HG02981 (cell line): ENCODE data around the gene A2M.

Experiments used
- ATAC-seq: cut with Tn5 transposase; IDR thresholded peaks from one replicate; pipeline ENCODE4 v1.9.1; 2021; ENCODE audit warnings: mild to moderate bottlenecking, moderate library complexity; ENCODE audit not compliant: unreplicated experiment

A2M gene

GRCh38 chr12:9040484-9041186 is 75.1 kb downstream of the A2M start:
- ATAC-seq = no peak

GRCh38 chr12:9039397-9039977 is 76.2 kb downstream of the A2M start:
- ATAC-seq = no peak

GRCh38 chr12:9037431-9037830 is 78.3 kb downstream of the A2M start:
- no peak for ATAC-seq

- ATAC-seq = no peak
These were observed 79.5 kb downstream of the A2M start for GRCh38 chr12:9036227-9036626.

GRCh38 chr12:9034095-9034494 is 81.6 kb downstream of the A2M start:
- ATAC-seq = no peak

- no peak for ATAC-seq
These were observed 82.3 kb downstream of the A2M start for GRCh38 chr12:9033265-9033887.

GRCh38 chr12:9032202-9032964 is 83.3 kb downstream of the A2M start:
- ATAC-seq = no peak

GRCh38 chr12:9030776-9031175 is 84.9 kb downstream of the A2M start:
- no peak for ATAC-seq

GRCh38 chr12:9027161-9028059 is 88.3 kb downstream of the A2M start:
- ATAC-seq = no peak

GRCh38 chr12:9024512-9024911 is 91.2 kb downstream of the A2M start:
- no peak for ATAC-seq

GRCh38 chr12:9022592-9022991 is 93.1 kb downstream of the A2M start:
- no peak for ATAC-seq
